B cell (primary cell): ENCODE data around the gene LDHAL6A. TPM values are rescaled to one million over a fixed set of nuclear protein-coding genes. Genes with fewer than 3 reads are reported as not detected.

Experiments used
- ATAC-seq: fragments of 200-7000 bp; cut with Tn5 transposase; one replicate; pipeline ENCODE4 v1.10.0; 2021; ENCODE audit warnings: low read depth, mild to moderate bottlenecking, moderate number of reproducible peaks, moderate library complexity
- CTCF ChIA-PET: fragments of 350-600 bp; sonication (Branson Sonifier 250); formaldehyde crosslinking; loops from one replicate; lab custom pipeline; 2021; ENCODE audit warnings: antibody characterized with exemption, inconsistent platforms; lab: Charles Lee
- POLR2A ChIA-PET: fragments of 350-600 bp; sonication (Branson Sonifier 250); formaldehyde crosslinking; loops from one replicate; lab custom pipeline; 2021; ENCODE audit warnings: antibody characterized with exemption; lab: Charles Lee
- DNase-seq: peaks from one replicate; pipeline ENCODE4 v3.0.0; 2013
- H2AFZ ChIP-seq: 2 replicates; pipeline ENCODE4 v1.6.1; 2012; ENCODE audit warnings: mild to moderate bottlenecking, low read depth, low read length; ENCODE audit not compliant: insufficient read depth, poor library complexity, severe bottlenecking
- H3K27ac ChIP-seq, 2 donors: 1 replicate in 1 of 2; 2 replicates in 1 of 2; pipeline ENCODE4 v1.5.1; 2012 to 2013; ENCODE audit warnings: low read length in 2 of 2, mild to moderate bottlenecking in 2 of 2, moderate library complexity in 1 of 2
- H3K27me3 ChIP-seq, 4 experiments: fragments of 200-600 bp in 1 of 4; sonication (generic) in 1 of 4; replicated peaks in 1 of 4; 1 replicate in 2 of 4; 2 replicates in 2 of 4; pipeline versions ENCODE4 v1.6.1 to v1.7.0; 2013 to 2016; ENCODE audit warnings: low read length in 3 of 4, mild to moderate bottlenecking in 2 of 4, mixed read lengths in 1 of 4, moderate library complexity in 1 of 4; ENCODE audit not compliant: insufficient read depth in 4 of 4, control insufficient read depth in 3 of 4; ENCODE audit errors: control extremely low read depth in 1 of 4
- H3K36me3 ChIP-seq, 2 experiments: replicated peaks in 1 of 2; 1 replicate in 1 of 2; 2 replicates in 1 of 2; pipeline versions ENCODE4 v1.6.1 to v1.7.1; 2013; ENCODE audit warnings: low read length in 1 of 2; ENCODE audit not compliant: insufficient read depth in 2 of 2, control insufficient read depth in 1 of 2; ENCODE audit errors: control extremely low read depth in 1 of 2, extremely low read depth in 1 of 2
- H3K4me1 ChIP-seq, 2 donors: fragments of 200-600 bp in 1 of 2; sonication (generic) in 1 of 2; 1 replicate in 1 of 2; 2 replicates in 1 of 2; pipeline versions ENCODE4 v1.5.1 to v1.6.1; 2013 to 2017; ENCODE audit warnings: low read length in 2 of 2; ENCODE audit not compliant: control insufficient read depth in 2 of 2, insufficient read depth in 2 of 2
- H3K4me2 ChIP-seq: replicated peaks from 2 replicates; pipeline ENCODE3; 2012; ENCODE audit warnings: mild to moderate bottlenecking, low read depth, low read length; ENCODE audit not compliant: poor library complexity, severe bottlenecking
- H3K4me3 ChIP-seq, 5 experiments: fragments of 200-600 bp in 1 of 5; sonication (generic) in 1 of 5; 1 replicate in 3 of 5; 2 replicates in 2 of 5; pipeline versions ENCODE4 v1.5.1 to v1.7.0; 2011 to 2016; ENCODE audit warnings: low read length in 4 of 5, mild to moderate bottlenecking in 4 of 5, low read depth in 2 of 5, control low read depth in 1 of 5, moderate library complexity in 1 of 5; ENCODE audit not compliant: insufficient read depth in 1 of 5; ENCODE audit errors: control extremely low read depth in 1 of 5, extremely low read depth in 1 of 5
- H3K79me2 ChIP-seq: fragments of 200-600 bp; sonication (generic); one replicate; pipeline ENCODE4 v1.6.0; 2016; ENCODE audit warnings: low read length; ENCODE audit not compliant: control insufficient read depth, insufficient read depth
- H3K9ac ChIP-seq: fragments of 200-600 bp; sonication (generic); 2 replicates; pipeline ENCODE4 v1.6.1; 2017; ENCODE audit warnings: mild to moderate bottlenecking, low read length, moderate library complexity
- H3K9me3 ChIP-seq, 3 donors: one replicate each; pipeline versions ENCODE4 v1.6.1 to v1.7.1; 2013; ENCODE audit warnings: low read length in 2 of 3; ENCODE audit not compliant: control insufficient read depth in 2 of 3, insufficient read depth in 1 of 3; ENCODE audit errors: control extremely low read depth in 1 of 3
- H4K20me1 ChIP-seq: 2 replicates; pipeline ENCODE4 v1.6.0; 2012; ENCODE audit warnings: mild to moderate bottlenecking, low read length; ENCODE audit not compliant: insufficient read depth, control insufficient read depth, poor library complexity, severe bottlenecking
- H3K27ac Mint-ChIP-seq: one replicate; pipeline ENCODE4 v1.8.0; 2021; ENCODE audit warnings: mixed read lengths
- H3K27me3 Mint-ChIP-seq: one replicate; pipeline ENCODE4 v1.8.0; 2021; ENCODE audit warnings: mixed read lengths
- H3K4me1 Mint-ChIP-seq: one replicate; pipeline ENCODE4 v1.8.0; 2021; ENCODE audit warnings: mixed read lengths
- H3K4me3 Mint-ChIP-seq: one replicate; pipeline ENCODE4 v1.8.0; 2021; ENCODE audit warnings: mixed read lengths
- H3K9me3 Mint-ChIP-seq: one replicate; pipeline ENCODE4 v1.8.0; 2022; ENCODE audit warnings: mixed read lengths; ENCODE audit not compliant: insufficient read depth
- EZH2 ChIP-seq: IDR thresholded peaks from 2 replicates; pipeline ENCODE4 v1.6.1; 2012; ENCODE audit warnings: borderline replicate concordance, low read depth, mild to moderate bottlenecking, moderate library complexity, low read length; ENCODE audit not compliant: insufficient read depth, poor library complexity, severe bottlenecking
- WGBS: methylation state at CpG from one replicate; pipeline ENCODE4 v1.1.5; 2013; ENCODE audit warnings: missing lambda C conversion rate; ENCODE audit not compliant: insufficient coverage; 5-methylcytosine and 5-hydroxymethylcytosine counted together
- intact Hi-C: fragments of 100-400 bp; cut with micrococcal nuclease; formaldehyde crosslinking; loops from one replicate; pipeline ENCODE4 v1.10.0; 2022
- polyA plus RNA-seq: library from polyadenylated mRNA; depleted of rRNA; stranded (reverse); fragments of >200 nt; gene quantifications from 2 replicates; pipeline ENCODE4 v1.2.3, GENCODE V29; 2012
- total RNA-seq, 2 donors: library from RNA; stranded (reverse); fragments of 120-200 nt in 1 of 2; gene quantifications; 1 replicate in 1 of 2; 2 replicates in 1 of 2; pipeline versions ENCODE4 v1.2.3 to v1.2.4, GENCODE V29; 2013 to 2022
- TF ChIP-seq, protein P1 (sequence below): fragments of 200-600 bp; IDR thresholded peaks from one replicate; pipeline ENCODE4 v1.8.0; 2022; ENCODE audit warnings: antibody characterized with exemption, mild to moderate bottlenecking

The LDHAL6A gene
- total and polyA plus RNA-seq, 2 donors (not counting 1 experiment from before 2014, with no cell fraction given) = 0.12 to 0.27 TPM

GRCh38 chr11:18452927-18453326 lies 2.7 kb upstream of the LDHAL6A start:
- Mint-ChIP-seq H3K4me3 (no peak overlapping the region), H3K9me3 (no peaks in the 10 kb centered on the region), H3K27ac (no peak overlapping the region), H3K27me3 (peaks cover 19% of the 10 kb centered on the region), H3K4me1 (no peaks in the 10 kb centered on the region)
- no peak overlapping the region for H3K9ac ChIP-seq
- H3K36me3 ChIP-seq = no peaks in the 10 kb centered on the region
- DNase-seq = no peak
- no peak overlapping the region for H2AFZ ChIP-seq
- intact Hi-C loops = no loop called here
- no peak overlapping the region for H3K4me3 ChIP-seq
- no peaks in the 10 kb centered on the region for H3K4me1 ChIP-seq
- ChIA-PET CTCF (no interaction called here), POLR2A (interaction anchor here (0.7 kb wide), 1 partner anchor 9 kb away, joined by 3 read pairs; no protein-coding TSS in a partner anchor)
- H3K27me3 ChIP-seq = no peaks in the 10 kb centered on the region
- H3K4me2 ChIP-seq = no peak overlapping the region
- no peak for TF ChIP-seq EZH2
- TF ChIP-seq, protein P1, sequence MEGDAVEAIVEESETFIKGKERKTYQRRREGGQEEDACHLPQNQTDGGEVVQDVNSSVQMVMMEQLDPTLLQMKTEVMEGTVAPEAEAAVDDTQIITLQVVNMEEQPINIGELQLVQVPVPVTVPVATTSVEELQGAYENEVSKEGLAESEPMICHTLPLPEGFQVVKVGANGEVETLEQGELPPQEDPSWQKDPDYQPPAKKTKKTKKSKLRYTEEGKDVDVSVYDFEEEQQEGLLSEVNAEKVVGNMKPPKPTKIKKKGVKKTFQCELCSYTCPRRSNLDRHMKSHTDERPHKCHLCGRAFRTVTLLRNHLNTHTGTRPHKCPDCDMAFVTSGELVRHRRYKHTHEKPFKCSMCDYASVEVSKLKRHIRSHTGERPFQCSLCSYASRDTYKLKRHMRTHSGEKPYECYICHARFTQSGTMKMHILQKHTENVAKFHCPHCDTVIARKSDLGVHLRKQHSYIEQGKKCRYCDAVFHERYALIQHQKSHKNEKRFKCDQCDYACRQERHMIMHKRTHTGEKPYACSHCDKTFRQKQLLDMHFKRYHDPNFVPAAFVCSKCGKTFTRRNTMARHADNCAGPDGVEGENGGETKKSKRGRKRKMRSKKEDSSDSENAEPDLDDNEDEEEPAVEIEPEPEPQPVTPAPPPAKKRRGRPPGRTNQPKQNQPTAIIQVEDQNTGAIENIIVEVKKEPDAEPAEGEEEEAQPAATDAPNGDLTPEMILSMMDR = no peak
- no peak overlapping the region for H3K27ac ChIP-seq
- ATAC-seq = no peak
- 94% methylated on average over 2 of the region's 2 CpGs for WGBS
- H3K79me2 ChIP-seq = no peaks in the 10 kb centered on the region
- H3K9me3 ChIP-seq = peaks cover 0 to 6% (median 0%) of the 10 kb centered on the region in 3 donors
- H4K20me1 ChIP-seq = no peaks in the 10 kb centered on the region

DNA sequence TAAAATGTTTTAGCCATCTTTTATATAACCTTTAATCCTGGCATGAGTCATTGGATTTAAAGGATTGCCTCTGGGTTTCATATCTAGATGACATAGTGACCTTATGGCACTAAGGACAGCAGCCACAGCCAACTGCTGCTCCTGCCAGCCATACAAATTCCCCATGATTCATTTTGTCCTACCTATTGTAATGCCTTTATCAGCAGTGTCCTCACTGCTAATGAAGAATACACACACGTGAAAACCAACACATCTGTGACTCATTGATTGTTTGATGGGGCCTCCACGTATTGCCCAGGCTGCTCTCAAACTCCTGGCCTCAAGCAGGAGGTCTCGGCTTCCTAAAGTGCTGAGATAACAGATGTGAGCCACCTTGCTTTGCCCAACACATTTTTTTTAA lies 1.8 kb downstream of the LDHAL6A start:
- Histone ChIP-seq H3K9ac (no peak overlapping the region), H3K79me2 (no peaks in the 10 kb centered on the region), H3K27ac (no peak overlapping the region), H4K20me1 (no peaks in the 10 kb centered on the region), H2AFZ (no peak overlapping the region), H3K9me3 (peaks cover 0 to 6% (median 0%) of the 10 kb centered on the region in 3 donors), H3K4me3 (no peak overlapping the region), H3K4me1 (no peaks in the 10 kb centered on the region), H3K4me2 (no peak overlapping the region), H3K27me3 (no peaks in the 10 kb centered on the region), H3K36me3 (no peaks in the 10 kb centered on the region)
- ATAC-seq = no peak
- no peak for TF ChIP-seq EZH2
- TF ChIP-seq, protein P1 = no peak
- DNase-seq = no peak
- Mint-ChIP-seq H3K27ac (no peak overlapping the region), H3K9me3 (no peaks in the 10 kb centered on the region), H3K4me1 (no peaks in the 10 kb centered on the region), H3K4me3 (no peak overlapping the region), H3K27me3 (peaks cover 12% of the 10 kb centered on the region)
- intact Hi-C loops = no loop called here
- WGBS = 68% methylated on average over 2 of the region's 3 CpGs
- ChIA-PET CTCF (no interaction called here), POLR2A (no interaction called here)
